ENCODE measurements around the gene ALG11. TPM values are rescaled to one million over a fixed set of nuclear protein-coding genes. Genes with fewer than 3 reads are reported as not detected.

ALG11 gene
- total and polyA plus RNA-seq, 2 donors (not counting 1 experiment from before 2014, with no cell fraction given): 3.2 to 38.8 TPM

- H3K36me3 ChIP-seq (replicated peaks in 1 of 2; ENCODE audit: control extremely low read depth in 1 of 2, control insufficient read depth in 1 of 2, extremely low read depth in 1 of 2, insufficient read depth in 2 of 2, low read length in 1 of 2): no peaks in the 10 kb centered on the region
- no peak overlapping the region for H3K4me3 Mint-ChIP-seq
- H2AFZ ChIP-seq (ENCODE audit: insufficient read depth, low read depth, low read length, poor library complexity, severe bottlenecking): no peak overlapping the region
- H3K27ac Mint-ChIP-seq: no peak overlapping the region
- no peaks in the 10 kb centered on the region for H3K79me2 ChIP-seq (ENCODE audit: control insufficient read depth, insufficient read depth, low read length)
- ATAC-seq (ENCODE audit: low read depth) (no peak), DNase-seq (no peak)
- no peaks in the 10 kb centered on the region for H3K4me1 ChIP-seq (ENCODE audit: control insufficient read depth in 2 of 2, insufficient read depth in 2 of 2, low read length in 2 of 2)
- intact Hi-C loops (cut with micrococcal nuclease): no loop called here
- no peaks in the 10 kb centered on the region for H3K27me3 ChIP-seq (replicated peaks in 1 of 4; ENCODE audit: control extremely low read depth in 1 of 4, control insufficient read depth in 3 of 4, insufficient read depth in 4 of 4, low read length in 3 of 4)
- H3K4me1 Mint-ChIP-seq: no peaks in the 10 kb centered on the region
- ChIA-PET POLR2A (no interaction called here), CTCF (no interaction called here)
- no peaks in the 10 kb centered on the region for H3K27me3 Mint-ChIP-seq
- no CpG with 5 or more reads among the region's 3 CpGs for WGBS (ENCODE audit: insufficient coverage)
- TF ChIP-seq EZH2 (IDR thresholded peaks at IDR 0.05; ENCODE audit: borderline replicate concordance, insufficient read depth, low read depth, low read length, poor library complexity, severe bottlenecking) (no peak), CTCF (IDR thresholded peaks at IDR 0.05) (no peak)
- no peak overlapping the region for H3K4me3 ChIP-seq (ENCODE audit: control extremely low read depth in 1 of 5, extremely low read depth in 1 of 5, insufficient read depth in 1 of 5, low read depth in 2 of 5, low read length in 4 of 5)
- H3K9me3 ChIP-seq (ENCODE audit: control extremely low read depth in 1 of 3, control insufficient read depth in 2 of 3, insufficient read depth in 1 of 3, low read length in 2 of 3): peaks cover 0 to 20% (median 6%) of the 10 kb centered on the region in 3 donors
- peaks cover 5% of the 10 kb centered on the region for H3K9me3 Mint-ChIP-seq (ENCODE audit: insufficient read depth)
- H3K9ac ChIP-seq (ENCODE audit: low read length): no peak overlapping the region
- no peak overlapping the region for H3K4me2 ChIP-seq (replicated peaks; ENCODE audit: low read depth, low read length, poor library complexity, severe bottlenecking)
- no peak overlapping the region for H3K27ac ChIP-seq (ENCODE audit: low read length in 2 of 2)
- no peaks in the 10 kb centered on the region for H4K20me1 ChIP-seq (ENCODE audit: control insufficient read depth, insufficient read depth, low read length, poor library complexity, severe bottlenecking)
Measured at GRCh38 chr13:52061587-52061986, 49.4 kb downstream of the ALG11 start.

GRCh38 chr13:52067237-52067636 lies 55.0 kb downstream of the ALG11 start:
- no peaks in the 10 kb centered on the region for H3K4me1 ChIP-seq (ENCODE audit: control insufficient read depth in 2 of 2, insufficient read depth in 2 of 2, low read length in 2 of 2)
- Mint-ChIP-seq H3K27me3 (peaks cover 23% of the 10 kb centered on the region), H3K4me3 (no peak overlapping the region), H3K27ac (no peak overlapping the region), H3K9me3 (ENCODE audit: insufficient read depth) (peaks cover 17% of the 10 kb centered on the region), H3K4me1 (no peaks in the 10 kb centered on the region)
- H3K4me3 ChIP-seq (ENCODE audit: control extremely low read depth in 1 of 5, extremely low read depth in 1 of 5, insufficient read depth in 1 of 5, low read depth in 2 of 5, low read length in 4 of 5): no peak overlapping the region
- H4K20me1 ChIP-seq (ENCODE audit: control insufficient read depth, insufficient read depth, low read length, poor library complexity, severe bottlenecking): no peaks in the 10 kb centered on the region
- ChIA-PET POLR2A (no interaction called here), CTCF (no interaction called here)
- H2AFZ ChIP-seq (ENCODE audit: insufficient read depth, low read depth, low read length, poor library complexity, severe bottlenecking): no peak overlapping the region
- DNase-seq (peak; percentile 5), ATAC-seq (ENCODE audit: low read depth) (no peak)
- H3K9ac ChIP-seq (ENCODE audit: low read length): no peak overlapping the region
- no peaks in the 10 kb centered on the region for H3K27me3 ChIP-seq (replicated peaks in 1 of 4; ENCODE audit: control extremely low read depth in 1 of 4, control insufficient read depth in 3 of 4, insufficient read depth in 4 of 4, low read length in 3 of 4)
- intact Hi-C loops (cut with micrococcal nuclease): no loop called here
- peaks cover 1 to 32% (median 25%) of the 10 kb centered on the region in 3 donors for H3K9me3 ChIP-seq (ENCODE audit: control extremely low read depth in 1 of 3, control insufficient read depth in 2 of 3, insufficient read depth in 1 of 3, low read length in 2 of 3)
- H3K4me2 ChIP-seq (replicated peaks; ENCODE audit: low read depth, low read length, poor library complexity, severe bottlenecking): no peak overlapping the region
- H3K79me2 ChIP-seq (ENCODE audit: control insufficient read depth, insufficient read depth, low read length): no peaks in the 10 kb centered on the region
- no peak for TF ChIP-seq CTCF (IDR thresholded peaks at IDR 0.05)
- no peak for TF ChIP-seq EZH2 (IDR thresholded peaks at IDR 0.05; ENCODE audit: borderline replicate concordance, insufficient read depth, low read depth, low read length, poor library complexity, severe bottlenecking)
- no peak overlapping the region for H3K27ac ChIP-seq (ENCODE audit: low read length in 2 of 2)
- H3K36me3 ChIP-seq (replicated peaks in 1 of 2; ENCODE audit: control extremely low read depth in 1 of 2, control insufficient read depth in 1 of 2, extremely low read depth in 1 of 2, insufficient read depth in 2 of 2, low read length in 1 of 2): no peaks in the 10 kb centered on the region
